Prostate gland (tissue), 2 donors: ENCODE measurements around the gene BNC2.

Source experiments
- CTCF ChIP-seq, 4 experiments: fragments of 200-600 bp in 2 of 4; fragments of 450-650 bp in 2 of 4; sonication (generic) in 2 of 4; IDR thresholded peaks; 1 replicate in 3 of 4; 2 replicates in 1 of 4; pipeline ENCODE4 v1.5.1; 2016 to 2019; ENCODE audit warnings: antibody characterized with exemption in 4 of 4, mild to moderate bottlenecking in 2 of 4, moderate library complexity in 2 of 4
- POLR2A ChIP-seq: fragments of 450-650 bp; IDR thresholded peaks from one replicate; pipeline ENCODE4 v1.6.1; 2016; ENCODE audit warnings: antibody characterized with exemption, mild to moderate bottlenecking

- TF ChIP-seq POLR2A (no peak), CTCF (IDR thresholded peaks at IDR 0.05) (no peak)
Observed at GRCh38 chr9:16369427-16369826, 501.0 kb downstream of the BNC2 start.
